Activated CD4-positive, alpha-beta memory T cell treated with anti-CD3 and anti-CD28 coated beads, Interleukin-2, amount 10 ng/mL, durations not matched to agents 7 days and 5 days (primary cell): ENCODE measurements around the gene CD3G. TPM values are rescaled to one million over a fixed set of nuclear protein-coding genes. Genes with fewer than 3 reads are reported as not detected.
A peak's percentile ranks its signal among the peaks of the same experiment; 100 is the strongest.

Source experiments
- CTCF ChIA-PET: fragments of 350-600 bp; sonication (Branson Sonifier 250); formaldehyde crosslinking; loops from one replicate; lab custom pipeline; 2021; ENCODE audit warnings: antibody characterized with exemption, inconsistent platforms; lab: Charles Lee
- POLR2A ChIA-PET: fragments of 350-600 bp; sonication (Branson Sonifier 250); formaldehyde crosslinking; loops from one replicate; lab custom pipeline; 2021; ENCODE audit warnings: antibody characterized with exemption; lab: Charles Lee
- DNase-seq: peaks from one replicate; pipeline ENCODE4 v3.0.0-alpha.2; 2020
- H3K27ac Mint-ChIP-seq: one replicate; pipeline ENCODE4 v1.8.0; 2021; ENCODE audit warnings: mild to moderate bottlenecking, mixed read lengths
- H3K27me3 Mint-ChIP-seq: one replicate; pipeline ENCODE4 v1.8.0; 2021; ENCODE audit warnings: mixed read lengths
- H3K36me3 Mint-ChIP-seq: one replicate; pipeline ENCODE4 v1.8.0; 2021; ENCODE audit warnings: low read depth, mixed read lengths
- H3K4me1 Mint-ChIP-seq: one replicate; pipeline ENCODE4 v1.8.0; 2021; ENCODE audit warnings: mixed read lengths
- H3K4me3 Mint-ChIP-seq: one replicate; pipeline ENCODE4 v1.8.0; 2021; ENCODE audit warnings: mild to moderate bottlenecking, mixed read lengths
- H3K9me3 Mint-ChIP-seq: one replicate; pipeline ENCODE4 v1.8.0; 2021; ENCODE audit warnings: mixed read lengths
- total RNA-seq, 2 experiments: library from RNA; stranded (reverse); gene quantifications; one replicate each; pipeline ENCODE4 v1.2.3, GENCODE V29; 2021

CD3G gene
- total RNA-seq, 2 experiments from 2014 or later = 223 to 225 TPM

GRCh38 chr11:118310781-118311485 lies 33.2 kb upstream of the CD3G start:
- POLR2A ChIA-PET = interaction anchor here (1.1 to 1.6 kb wide), 3 partner anchors 48 to 97 kb away, joined by 3 to 7 read pairs (median 4); partner anchors contain the start of genes MPZL3 and UBE4A
- DNase-seq = no peak
- Mint-ChIP-seq H3K4me3 (no peak overlapping the region), H3K36me3 (peaks cover 89% of the 10 kb centered on the region), H3K27me3 (no peaks in the 10 kb centered on the region), H3K9me3 (no peaks in the 10 kb centered on the region), H3K4me1 (peaks cover 86% of the 10 kb centered on the region), H3K27ac (peak overlapping the region; percentile 45)
- CTCF ChIA-PET = interaction anchor here (1.1 to 2.8 kb wide), 7 partner anchors 14 to 112 kb away, joined by 3 to 15 read pairs (median 5); partner anchors contain the start of gene CD3D

GRCh38 chr11:118311518-118311917 lies 32.6 kb upstream of the CD3G start:
- H3K9me3 Mint-ChIP-seq = no peaks in the 10 kb centered on the region
- ChIA-PET POLR2A (interaction anchor here (1.1 to 1.6 kb wide), 3 partner anchors 48 to 97 kb away, joined by 3 to 7 read pairs (median 4); partner anchors contain the start of genes MPZL3 and UBE4A), CTCF (interaction anchor here (1.1 to 2.8 kb wide), 7 partner anchors 16 to 113 kb away, joined by 3 to 15 read pairs (median 5); partner anchors contain the start of gene CD3D)
- peaks cover 88% of the 10 kb centered on the region for H3K4me1 Mint-ChIP-seq
- H3K36me3 Mint-ChIP-seq = peaks cover 85% of the 10 kb centered on the region
- DNase-seq = no peak
- H3K4me3 Mint-ChIP-seq = no peak overlapping the region
- H3K27ac Mint-ChIP-seq = peak overlapping the region; percentile 53
- H3K27me3 Mint-ChIP-seq = no peaks in the 10 kb centered on the region

- peaks cover 88% of the 10 kb centered on the region for H3K4me1 Mint-ChIP-seq
- no peak for DNase-seq
- no peaks in the 10 kb centered on the region for H3K27me3 Mint-ChIP-seq
- POLR2A ChIA-PET = interaction anchor here (1.1 to 1.6 kb wide), 3 partner anchors 47 to 98 kb away, joined by 3 to 7 read pairs (median 4); partner anchors contain the start of genes MPZL3 and UBE4A
- CTCF ChIA-PET = interaction anchor here (1.1 to 2.8 kb wide), 7 partner anchors 17 to 114 kb away, joined by 3 to 15 read pairs (median 5); partner anchors contain the start of gene CD3D
- H3K9me3 Mint-ChIP-seq = no peaks in the 10 kb centered on the region
- no peak overlapping the region for H3K4me3 Mint-ChIP-seq
- peak overlapping the region; percentile 53 for H3K27ac Mint-ChIP-seq
- peaks cover 82% of the 10 kb centered on the region for H3K36me3 Mint-ChIP-seq
These were observed 31.8 kb upstream of the CD3G start for GRCh38 chr11:118312328-118312727.

- ChIA-PET CTCF (interaction anchor here (0.8 to 3.0 kb wide), 3 partner anchors 17 to 40 kb away, joined by 3 to 12 read pairs (median 11); partner anchors contain the start of gene CD3D), POLR2A (no interaction called here)
- H3K36me3 Mint-ChIP-seq = peaks cover 77% of the 10 kb centered on the region
- no peak overlapping the region for H3K27ac Mint-ChIP-seq
- H3K9me3 Mint-ChIP-seq = no peaks in the 10 kb centered on the region
- H3K4me3 Mint-ChIP-seq = no peak overlapping the region
- peaks cover 84% of the 10 kb centered on the region for H3K4me1 Mint-ChIP-seq
- no peak for DNase-seq
- H3K27me3 Mint-ChIP-seq = no peaks in the 10 kb centered on the region
These were observed 30.9 kb upstream of the CD3G start for GRCh38 chr11:118313242-118313641.

- peaks cover 71% of the 10 kb centered on the region for H3K36me3 Mint-ChIP-seq
- H3K27ac Mint-ChIP-seq = peak overlapping the region; percentile 97
- H3K27me3 Mint-ChIP-seq = no peaks in the 10 kb centered on the region
- DNase-seq = no peak
- H3K4me1 Mint-ChIP-seq = peaks cover 85% of the 10 kb centered on the region
- no peaks in the 10 kb centered on the region for H3K9me3 Mint-ChIP-seq
- ChIA-PET POLR2A (interaction anchor here (0.9 to 1.2 kb wide), 2 partner anchors 17 to 91 kb away, joined by 3 read pairs; partner anchors contain the start of gene JAML), CTCF (interaction anchor here (3.0 kb wide), 1 partner anchor 19 kb away, joined by 11 read pairs; no protein-coding TSS in a partner anchor)
- H3K4me3 Mint-ChIP-seq = peak overlapping the region; percentile 54
These were observed 29.1 kb upstream of the CD3G start for GRCh38 chr11:118314988-118315411.

GRCh38 chr11:118318124-118318523 lies 26.0 kb upstream of the CD3G start:
- CTCF ChIA-PET = interaction anchor here (0.7 to 1.0 kb wide), 2 partner anchors 59 to 173 kb away, joined by 3 to 4 read pairs; no protein-coding TSS in a partner anchor
- H3K4me1 Mint-ChIP-seq = peaks cover 76% of the 10 kb centered on the region
- no peak for DNase-seq
- peak overlapping the region; percentile 97 for H3K27ac Mint-ChIP-seq
- no peaks in the 10 kb centered on the region for H3K9me3 Mint-ChIP-seq
- no peak overlapping the region for H3K4me3 Mint-ChIP-seq
- H3K36me3 Mint-ChIP-seq = peaks cover 54% of the 10 kb centered on the region
- H3K27me3 Mint-ChIP-seq = no peaks in the 10 kb centered on the region
- POLR2A ChIA-PET = no interaction called here

- Mint-ChIP-seq H3K27me3 (no peaks in the 10 kb centered on the region), H3K36me3 (peaks cover 51% of the 10 kb centered on the region), H3K27ac (peak overlapping the region; percentile 36), H3K9me3 (no peaks in the 10 kb centered on the region), H3K4me3 (no peak overlapping the region), H3K4me1 (peaks cover 74% of the 10 kb centered on the region)
- DNase-seq = no peak
- ChIA-PET CTCF (interaction anchor here (0.9 kb wide), 1 partner anchor 13 kb away, joined by 3 read pairs; no protein-coding TSS in a partner anchor), POLR2A (no interaction called here)
These were observed 25.4 kb upstream of the CD3G start for GRCh38 chr11:118318581-118319336.

- H3K4me3 Mint-ChIP-seq = no peak overlapping the region
These were observed 24.8 kb upstream of the CD3G start for GRCh38 chr11:118319337-118319707.

GRCh38 chr11:118320515-118320914 lies 23.6 kb upstream of the CD3G start:
- DNase-seq = no peak
- no peaks in the 10 kb centered on the region for H3K9me3 Mint-ChIP-seq
- no peak overlapping the region for H3K27ac Mint-ChIP-seq
- peaks cover 58% of the 10 kb centered on the region for H3K4me1 Mint-ChIP-seq
- CTCF ChIA-PET = interaction anchor here (0.7 kb wide), 1 partner anchor 19 kb away, joined by 3 read pairs; no protein-coding TSS in a partner anchor
- H3K27me3 Mint-ChIP-seq = no peaks in the 10 kb centered on the region
- H3K36me3 Mint-ChIP-seq = peaks cover 35% of the 10 kb centered on the region
- H3K4me3 Mint-ChIP-seq = no peak overlapping the region
- POLR2A ChIA-PET = no interaction called here

More at GRCh38 chr11:118319337-118319707, 24.8 kb upstream of the CD3G start:
- POLR2A ChIA-PET = no interaction called here
- Mint-ChIP-seq H3K4me1 (peaks cover 69% of the 10 kb centered on the region), H3K27me3 (no peaks in the 10 kb centered on the region), H3K36me3 (peaks cover 46% of the 10 kb centered on the region), H3K27ac (peak overlapping the region; percentile 36), H3K9me3 (no peaks in the 10 kb centered on the region)
- CTCF ChIA-PET = interaction anchor here (0.9 kb wide), 1 partner anchor 14 kb away, joined by 3 read pairs; no protein-coding TSS in a partner anchor
- no peak for DNase-seq

GRCh38 chr11:118321386-118322082 lies 22.6 kb upstream of the CD3G start:
- CTCF ChIA-PET = interaction anchor here (0.9 kb wide), 1 partner anchor 26 kb away, joined by 3 read pairs; no protein-coding TSS in a partner anchor
- Mint-ChIP-seq H3K27ac (no peak overlapping the region), H3K9me3 (no peaks in the 10 kb centered on the region), H3K4me3 (no peak overlapping the region), H3K36me3 (peaks cover 32% of the 10 kb centered on the region), H3K27me3 (no peaks in the 10 kb centered on the region), H3K4me1 (peaks cover 48% of the 10 kb centered on the region)
- POLR2A ChIA-PET = interaction anchor here (0.7 kb wide), 1 partner anchor 18 kb away, joined by 4 read pairs; no protein-coding TSS in a partner anchor
- DNase-seq = no peak

- no peak for DNase-seq
- H3K4me3 Mint-ChIP-seq = no peak overlapping the region
- H3K36me3 Mint-ChIP-seq = peaks cover 25% of the 10 kb centered on the region
- POLR2A ChIA-PET = interaction anchor here (1.7 kb wide), 1 partner anchor 18 kb away, joined by 7 read pairs; the partner anchor contains the start of gene CD3E
- H3K27ac Mint-ChIP-seq = no peak overlapping the region
- H3K27me3 Mint-ChIP-seq = no peaks in the 10 kb centered on the region
- CTCF ChIA-PET = interaction anchor here (0.9 kb wide), 1 partner anchor 27 kb away, joined by 3 read pairs; no protein-coding TSS in a partner anchor
- H3K4me1 Mint-ChIP-seq = peaks cover 38% of the 10 kb centered on the region
- H3K9me3 Mint-ChIP-seq = no peaks in the 10 kb centered on the region
These were observed 21.4 kb upstream of the CD3G start for GRCh38 chr11:118322721-118323120.

- Mint-ChIP-seq H3K27ac (no peak overlapping the region), H3K4me3 (no peak overlapping the region), H3K27me3 (no peaks in the 10 kb centered on the region), H3K9me3 (no peaks in the 10 kb centered on the region), H3K36me3 (peaks cover 9% of the 10 kb centered on the region), H3K4me1 (peaks cover 18% of the 10 kb centered on the region)
- no peak for DNase-seq
- ChIA-PET POLR2A (no interaction called here), CTCF (no interaction called here)
These were observed 18.9 kb upstream of the CD3G start for GRCh38 chr11:118325283-118325682.
